ENCODE results near the gene IFT43.

Gene IFT43

DNA sequence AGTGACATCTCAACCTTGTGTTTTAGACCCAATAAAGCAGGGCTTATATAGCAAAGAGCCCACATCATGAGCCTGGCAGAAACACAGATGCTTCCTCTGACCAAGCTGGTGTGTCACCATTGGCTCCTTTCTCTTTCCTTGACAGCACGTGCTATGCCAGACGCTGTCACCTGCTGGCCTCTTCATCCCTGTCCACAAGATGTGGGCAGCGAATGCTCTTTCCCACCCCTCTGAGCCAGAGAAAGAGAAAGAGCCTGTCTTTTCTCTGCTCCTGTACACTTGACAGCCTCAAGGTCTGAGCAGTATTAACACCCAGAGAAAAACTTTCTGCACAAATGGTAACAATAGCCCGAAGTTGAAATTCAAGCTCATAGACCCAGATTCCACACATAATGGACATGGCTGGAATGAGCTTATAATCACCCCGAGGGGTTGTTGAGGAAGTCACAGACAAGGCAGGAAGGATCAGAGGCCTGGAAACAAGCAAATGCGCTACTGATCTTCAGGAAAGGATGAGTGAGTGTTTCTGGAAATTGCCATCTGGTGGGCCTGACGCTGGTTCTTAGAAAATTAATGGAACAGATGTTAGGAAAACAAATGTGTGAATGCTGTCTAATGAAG lies 12.7 kb upstream of the IFT43 start:
- Mint-ChIP-seq H3K27ac (no peak overlapping the region), H3K27me3 (no peaks in the 10 kb centered on the region), H3K36me3 (ENCODE audit: low read depth) (no peaks in the 10 kb centered on the region), H3K4me1 (ENCODE audit: low read depth) (no peaks in the 10 kb centered on the region), H3K4me3 (no peak overlapping the region), H3K9me3 (no peaks in the 10 kb centered on the region)

- no peaks in the 10 kb centered on the region for H3K36me3 Mint-ChIP-seq (ENCODE audit: low read depth)
- no peaks in the 10 kb centered on the region for H3K9me3 Mint-ChIP-seq
- no peaks in the 10 kb centered on the region for H3K27me3 Mint-ChIP-seq
- H3K4me1 Mint-ChIP-seq (ENCODE audit: low read depth): peaks cover 36% of the 10 kb centered on the region
- H3K4me3 Mint-ChIP-seq: no peak overlapping the region
- no peak overlapping the region for H3K27ac Mint-ChIP-seq
Measured at GRCh38 chr14:75976826-75977581, 8.6 kb upstream of the IFT43 start.

DNA sequence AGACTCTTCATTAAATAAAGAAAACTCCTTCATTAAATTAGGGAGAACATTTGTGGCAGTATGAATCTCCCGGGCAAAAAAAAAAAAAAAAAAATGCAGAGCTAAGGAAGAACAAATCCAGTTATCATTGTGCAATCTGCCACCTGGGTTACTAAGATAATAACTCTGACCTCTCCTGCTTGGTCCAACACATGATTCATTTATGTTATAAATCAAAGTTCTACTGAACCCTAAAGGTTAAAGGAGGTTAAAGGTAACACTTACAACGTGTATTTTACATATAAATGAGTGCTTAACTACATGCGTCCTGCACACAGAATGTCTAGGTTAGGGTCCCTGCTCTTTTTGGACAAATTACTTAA lies 8.0 kb upstream of the IFT43 start:
- H3K27me3 Mint-ChIP-seq: no peaks in the 10 kb centered on the region
- H3K9me3 Mint-ChIP-seq: no peaks in the 10 kb centered on the region
- peaks cover 36% of the 10 kb centered on the region for H3K4me1 Mint-ChIP-seq (ENCODE audit: low read depth)
- H3K36me3 Mint-ChIP-seq (ENCODE audit: low read depth): no peaks in the 10 kb centered on the region
- H3K27ac Mint-ChIP-seq: no peak overlapping the region
- no peak overlapping the region for H3K4me3 Mint-ChIP-seq

DNA sequence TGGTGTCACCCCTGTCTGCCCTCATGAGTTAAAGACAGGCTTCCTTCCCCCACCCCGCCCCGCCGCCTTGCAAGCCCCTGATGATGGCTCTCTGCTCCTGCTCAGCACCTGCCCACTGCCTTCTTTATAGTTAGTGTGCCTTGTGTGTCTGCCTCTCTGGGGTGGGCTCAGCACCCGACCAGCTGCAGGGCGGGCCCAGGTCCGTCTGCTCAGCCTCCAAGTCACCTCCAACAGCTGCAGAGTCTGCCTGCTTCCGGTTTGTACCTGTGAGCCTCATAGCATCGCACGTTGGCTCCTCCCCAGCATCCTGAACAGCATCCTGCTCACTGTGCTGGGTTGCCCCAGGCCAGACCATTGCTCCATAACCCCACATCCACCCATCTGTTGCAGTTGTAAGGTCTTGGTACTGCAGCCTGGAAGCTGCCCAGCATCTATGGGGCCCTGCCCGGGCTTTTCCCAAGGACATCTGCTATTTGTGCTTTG lies 7.3 kb upstream of the IFT43 start:
- no peaks in the 10 kb centered on the region for H3K9me3 Mint-ChIP-seq
- no peaks in the 10 kb centered on the region for H3K36me3 Mint-ChIP-seq (ENCODE audit: low read depth)
- no peaks in the 10 kb centered on the region for H3K27me3 Mint-ChIP-seq
- peaks cover 42% of the 10 kb centered on the region for H3K4me1 Mint-ChIP-seq (ENCODE audit: low read depth)
- no peak overlapping the region for H3K4me3 Mint-ChIP-seq
- no peak overlapping the region for H3K27ac Mint-ChIP-seq

- Mint-ChIP-seq H3K36me3 (ENCODE audit: low read depth) (no peaks in the 10 kb centered on the region), H3K4me1 (ENCODE audit: low read depth) (peaks cover 42% of the 10 kb centered on the region), H3K27ac (no peak overlapping the region), H3K27me3 (no peaks in the 10 kb centered on the region), H3K4me3 (peak overlapping the region; percentile 48), H3K9me3 (no peaks in the 10 kb centered on the region)
Measured at GRCh38 chr14:75979071-75979571, 6.4 kb upstream of the IFT43 start.

DNA sequence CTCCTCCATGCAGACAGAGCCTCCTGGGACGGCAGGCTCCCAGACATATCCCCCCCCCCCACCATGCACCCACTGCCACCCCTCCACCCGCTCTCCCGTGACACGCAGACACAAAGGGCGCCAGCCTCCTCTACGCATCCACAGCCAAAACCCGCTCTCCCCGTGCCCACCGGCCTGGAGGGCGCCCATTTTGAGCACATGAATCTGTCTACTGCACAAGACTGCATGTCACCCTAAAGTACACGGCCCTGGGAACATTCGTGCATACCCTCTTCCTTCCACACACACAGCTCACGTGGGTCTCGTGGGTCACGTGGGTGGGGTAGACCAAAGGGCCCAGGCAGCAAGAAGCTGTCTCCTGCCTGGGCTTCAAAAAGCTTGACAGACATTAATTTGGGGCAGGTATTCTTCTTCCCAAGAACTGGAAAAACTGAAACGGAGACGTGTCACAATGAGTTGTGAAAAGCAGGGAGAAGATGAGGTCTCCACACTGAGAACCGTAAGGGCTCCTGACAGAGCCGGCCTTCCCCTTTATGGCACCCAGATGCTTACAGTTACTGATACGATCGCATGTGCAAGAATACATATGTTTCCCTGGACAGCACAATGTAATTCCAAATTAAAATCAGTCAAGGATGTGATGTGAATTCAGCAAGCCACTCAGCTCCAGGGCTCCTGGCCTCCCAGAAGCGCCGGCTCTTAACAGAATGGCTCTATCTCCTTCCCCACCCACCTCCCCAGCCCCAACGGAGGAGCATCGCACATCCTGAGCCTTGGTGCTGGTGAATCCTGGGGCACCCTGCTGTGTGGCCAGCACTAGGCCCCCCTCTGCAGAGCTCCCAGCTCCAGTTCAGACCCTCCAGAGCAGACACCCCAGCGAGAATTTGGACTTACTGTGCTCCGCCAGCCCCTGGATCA lies 5.7 kb upstream of the IFT43 start:
- no peak overlapping the region for H3K27ac Mint-ChIP-seq
- H3K36me3 Mint-ChIP-seq (ENCODE audit: low read depth): no peaks in the 10 kb centered on the region
- no peaks in the 10 kb centered on the region for H3K27me3 Mint-ChIP-seq
- H3K4me1 Mint-ChIP-seq (ENCODE audit: low read depth): peaks cover 42% of the 10 kb centered on the region
- peak overlapping the region; percentile 48 for H3K4me3 Mint-ChIP-seq
- H3K9me3 Mint-ChIP-seq: no peaks in the 10 kb centered on the region

- peak overlapping the region; percentile 88 for H3K4me3 Mint-ChIP-seq
- no peaks in the 10 kb centered on the region for H3K9me3 Mint-ChIP-seq
- peaks cover 46% of the 10 kb centered on the region for H3K4me1 Mint-ChIP-seq (ENCODE audit: low read depth)
- no peaks in the 10 kb centered on the region for H3K36me3 Mint-ChIP-seq (ENCODE audit: low read depth)
- no peaks in the 10 kb centered on the region for H3K27me3 Mint-ChIP-seq
- no peak overlapping the region for H3K27ac Mint-ChIP-seq
Measured at GRCh38 chr14:75980856-75981255, 4.7 kb upstream of the IFT43 start.

DNA sequence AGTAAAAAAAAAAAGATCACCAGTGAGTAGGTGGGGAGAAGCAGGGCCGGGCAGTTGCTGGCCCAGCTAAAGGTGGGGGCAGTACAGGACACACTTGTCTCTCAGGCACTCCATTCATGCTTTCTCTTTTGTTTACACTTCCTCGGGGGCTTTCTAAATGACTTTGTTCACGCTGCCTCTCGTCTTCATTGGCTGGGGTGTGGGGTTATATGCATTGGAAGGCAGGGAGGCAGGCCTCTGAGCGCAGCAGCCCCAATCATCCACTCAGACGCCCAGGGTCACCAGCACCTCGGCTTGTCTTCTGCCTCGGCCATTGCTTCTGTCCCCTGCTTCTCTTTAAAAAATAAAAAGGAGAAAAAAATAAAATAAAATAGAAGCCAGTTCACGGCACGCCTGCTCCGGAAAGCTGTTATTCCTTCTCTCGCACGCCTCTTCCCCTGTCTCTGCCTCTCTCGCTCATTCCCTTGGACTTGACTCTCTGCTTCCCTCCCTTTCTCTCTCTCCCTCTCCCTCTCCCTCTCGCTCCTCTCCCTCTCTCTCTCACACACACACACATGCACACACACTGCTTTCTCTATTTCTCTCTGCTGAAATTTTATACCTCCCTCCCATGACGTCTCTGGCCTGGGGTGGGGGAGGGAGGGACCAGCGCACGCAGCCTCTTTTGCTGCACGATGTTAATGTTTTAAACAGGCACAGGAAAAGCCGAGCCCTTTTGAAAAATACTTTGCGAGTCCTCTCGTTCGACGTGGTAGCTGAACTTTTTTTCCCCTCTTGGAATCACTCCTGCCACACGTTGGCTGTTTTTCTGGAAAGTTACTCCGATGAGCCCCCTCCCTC lies 3.9 kb upstream of the IFT43 start, which contains the start of gene TGFB3:
Gene TGFB3, minus strand, starts transcription at position 570 of the 840 bp plus-strand sequence. CDS start 1,102 bp downstream, outside the sequence.
- H3K4me1 Mint-ChIP-seq (ENCODE audit: low read depth): peaks cover 52% of the 10 kb centered on the region
- peak within 1 kb of the TSS; percentile 86 for H3K27ac Mint-ChIP-seq

GRCh38 chr14:75982266-75983018 lies 3.1 kb upstream of the IFT43 start:
- Mint-ChIP-seq H3K9me3 (no peaks in the 10 kb centered on the region), H3K27ac (peak overlapping the region; percentile 86), H3K36me3 (ENCODE audit: low read depth) (no peaks in the 10 kb centered on the region), H3K4me1 (ENCODE audit: low read depth) (peaks cover 54% of the 10 kb centered on the region), H3K4me3 (peak overlapping the region; percentile 88), H3K27me3 (no peaks in the 10 kb centered on the region)

More for the DNA sequence above, 3.9 kb upstream of the IFT43 start, which contains the start of gene TGFB3:
- no peaks in the 10 kb centered on the region for H3K9me3 Mint-ChIP-seq
- H3K4me3 Mint-ChIP-seq: peak within 1 kb of the TSS; percentile 88
- H3K27me3 Mint-ChIP-seq: no peaks in the 10 kb centered on the region
- no peaks in the 10 kb centered on the region for H3K36me3 Mint-ChIP-seq (ENCODE audit: low read depth)

DNA sequence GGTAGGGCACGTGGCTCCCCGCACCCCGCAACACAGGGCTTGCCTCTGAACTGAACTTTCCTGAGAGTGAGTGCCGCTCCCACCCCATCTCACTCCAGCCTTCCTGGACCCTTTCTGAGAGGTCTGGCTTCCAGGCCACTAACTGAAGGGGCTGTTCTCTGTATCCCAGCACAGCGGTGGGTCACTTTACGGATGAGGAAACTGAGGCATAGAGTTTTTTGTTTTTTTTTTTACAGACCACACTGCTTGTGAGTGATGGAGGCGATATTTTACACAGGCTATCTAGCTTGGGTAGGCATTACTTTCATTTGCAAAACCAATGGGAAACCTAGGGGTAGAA lies 2.6 kb upstream of the IFT43 start:
- peak overlapping the region; percentile 63 for H3K27ac Mint-ChIP-seq
- peak overlapping the region; percentile 88 for H3K4me3 Mint-ChIP-seq
- H3K36me3 Mint-ChIP-seq (ENCODE audit: low read depth): no peaks in the 10 kb centered on the region
- no peaks in the 10 kb centered on the region for H3K27me3 Mint-ChIP-seq
- H3K9me3 Mint-ChIP-seq: no peaks in the 10 kb centered on the region
- H3K4me1 Mint-ChIP-seq (ENCODE audit: low read depth): peaks cover 54% of the 10 kb centered on the region

GRCh38 chr14:75984674-75985073 lies 889 bp upstream of the IFT43 start:
- H3K27me3 Mint-ChIP-seq: no peaks in the 10 kb centered on the region
- H3K9me3 Mint-ChIP-seq: no peaks in the 10 kb centered on the region
- H3K4me3 Mint-ChIP-seq: no peak overlapping the region
- peaks cover 3% of the 10 kb centered on the region for H3K36me3 Mint-ChIP-seq (ENCODE audit: low read depth)
- H3K27ac Mint-ChIP-seq: no peak overlapping the region
- H3K4me1 Mint-ChIP-seq (ENCODE audit: low read depth): peaks cover 38% of the 10 kb centered on the region

DNA sequence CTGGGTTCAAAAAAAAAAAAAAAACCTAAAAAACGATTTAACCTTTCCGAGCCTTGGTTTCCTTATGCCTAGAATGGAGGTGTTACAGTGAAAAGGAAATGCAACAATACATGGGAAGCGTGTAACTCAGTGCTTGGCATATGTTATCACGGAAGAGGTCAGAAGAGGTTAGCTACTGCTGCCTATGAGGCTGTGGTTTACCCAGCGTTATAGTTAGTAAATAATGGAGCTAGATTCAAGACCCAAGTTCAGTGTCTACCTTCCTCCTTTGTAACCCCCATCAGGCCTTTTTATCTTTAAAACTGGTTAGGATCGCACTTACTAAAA lies 839 bp downstream of the IFT43 start:
- Mint-ChIP-seq H3K36me3 (ENCODE audit: low read depth) (peaks cover 14% of the 10 kb centered on the region), H3K27me3 (no peaks in the 10 kb centered on the region), H3K9me3 (no peaks in the 10 kb centered on the region), H3K4me1 (ENCODE audit: low read depth) (peaks cover 24% of the 10 kb centered on the region), H3K27ac (peak overlapping the region; percentile 66), H3K4me3 (peak overlapping the region; percentile 88)

GRCh38 chr14:75987201-75987970 lies 1.8 kb downstream of the IFT43 start:
- no peaks in the 10 kb centered on the region for H3K9me3 Mint-ChIP-seq
- no peak overlapping the region for H3K4me3 Mint-ChIP-seq
- no peaks in the 10 kb centered on the region for H3K27me3 Mint-ChIP-seq
- H3K4me1 Mint-ChIP-seq (ENCODE audit: low read depth): peaks cover 18% of the 10 kb centered on the region
- H3K36me3 Mint-ChIP-seq (ENCODE audit: low read depth): peaks cover 14% of the 10 kb centered on the region
- H3K27ac Mint-ChIP-seq: no peak overlapping the region
